ENCODE measurements around the gene MAGI2.

GRCh38 chr7:78443811-78444210 is 1009.7 kb downstream of the MAGI2 start:
- TF ChIP-seq PPARA (CRISPR knock-in tag; IDR thresholded peaks at IDR 0.05; ENCODE audit: borderline replicate concordance): no peak
- TF ChIP-seq ZNF565 (CRISPR knock-in tag; conservative IDR thresholded peaks at IDR 0.05; ENCODE audit: low read depth): no peak
- TF ChIP-seq POU6F1 (CRISPR knock-in tag; IDR thresholded peaks at IDR 0.05; ENCODE audit: borderline replicate concordance, low read depth): no peak
- no peak for TF ChIP-seq SNAI2 (CRISPR knock-in tag; IDR thresholded peaks at IDR 0.05)
- TF ChIP-seq OSR1 (CRISPR knock-in tag; IDR thresholded peaks at IDR 0.05): no peak
- no peak for TF ChIP-seq ESRRG (CRISPR knock-in tag; IDR thresholded peaks at IDR 0.05)
- TF ChIP-seq CREB5 (CRISPR knock-in tag; IDR thresholded peaks at IDR 0.05; ENCODE audit: low read depth): no peak
- TF ChIP-seq RARB (CRISPR knock-in tag; IDR thresholded peaks at IDR 0.05): no peak
- TF ChIP-seq ARNTL (CRISPR knock-in tag; IDR thresholded peaks at IDR 0.05; ENCODE audit: borderline replicate concordance, low read depth): no peak
- TF ChIP-seq ZFP30 (CRISPR knock-in tag; IDR thresholded peaks at IDR 0.05): no peak
- TF ChIP-seq GLIS3 (CRISPR knock-in tag; IDR thresholded peaks at IDR 0.05): no peak
- no peak for TF ChIP-seq ZFP3 (CRISPR knock-in tag; IDR thresholded peaks at IDR 0.05)
- TF ChIP-seq BACH2 (CRISPR knock-in tag; IDR thresholded peaks at IDR 0.05; ENCODE audit: borderline replicate concordance): no peak
- TF ChIP-seq ZNF70 (CRISPR knock-in tag; IDR thresholded peaks at IDR 0.05): no peak

All from SK-N-SH treated with all-trans-retinoic acid at 6 μM for 48 hours (cell line).